HepG2 (cell line): ENCODE data around the gene SLC16A6. TPM values are rescaled to one million over a fixed set of nuclear protein-coding genes. Genes with fewer than 3 reads are reported as not detected.

Experiments used
- ARHGAP35 ChIP-seq: sonication (generic); formaldehyde crosslinking; IDR thresholded peaks from 2 replicates; pipeline ENCODE4 v1.9.0; 2022; ENCODE audit warnings: mild to moderate bottlenecking, inconsistent platforms, moderate library complexity, missing genetic modification reagents, borderline replicate concordance
- BORCS8-MEF2B ChIP-seq: sonication (generic); formaldehyde crosslinking; IDR thresholded peaks from 2 replicates; pipeline ENCODE4 v1.8.0; 2022; ENCODE audit warnings: mild to moderate bottlenecking, missing genetic modification reagents
- CBX2 ChIP-seq, 2 experiments: fragments of 200-600 bp in 1 of 2; sonication (generic); formaldehyde crosslinking in 1 of 2; IDR thresholded peaks; 2 replicates each; pipeline versions ENCODE4 v1.7.0 to v1.8.1; 2018 to 2022; ENCODE audit warnings: low read depth in 2 of 2, low read length in 1 of 2, mild to moderate bottlenecking in 1 of 2, missing genetic modification reagents in 1 of 2
- CCAR2 ChIP-seq: fragments of 200-400 bp; formaldehyde crosslinking; optimal IDR thresholded peaks from 2 replicates; pipeline ENCODE3; 2018; ENCODE audit warnings: low read depth, mild to moderate bottlenecking, low read length, moderate library complexity
- CHD2 ChIP-seq: IDR thresholded peaks from 2 replicates; pipeline ENCODE4 v1.6.1; 2011; ENCODE audit warnings: low read depth, low read length, improper control_type of control experiment
- FOXK2 ChIP-seq: fragments of 450-650 bp; IDR thresholded peaks from 2 replicates; pipeline ENCODE4 v1.6.1; 2016
- HIVEP1 ChIP-seq: sonication (generic); formaldehyde crosslinking; IDR thresholded peaks from 2 replicates; pipeline ENCODE4 v1.4.0; 2020; ENCODE audit warnings: mild to moderate bottlenecking, missing genetic modification reagents
- NFE2 ChIP-seq: sonication (generic); formaldehyde crosslinking; IDR thresholded peaks from 2 replicates; pipeline ENCODE4 v1.4.0; 2020; ENCODE audit warnings: missing genetic modification reagents
- PAX8 ChIP-seq: sonication (generic); formaldehyde crosslinking; IDR thresholded peaks from 2 replicates; pipeline ENCODE4 v1.8.0; 2022; ENCODE audit warnings: mild to moderate bottlenecking, missing genetic modification reagents, borderline replicate concordance
- RBM39 ChIP-seq: fragments of 200-400 bp; formaldehyde crosslinking; IDR thresholded peaks from one replicate; pipeline ENCODE4 v1.6.1; 2018; ENCODE audit warnings: antibody characterized with exemption, mild to moderate bottlenecking, low read depth, low read length; ENCODE audit not compliant: poor library complexity, severe bottlenecking
- REPIN1 ChIP-seq: sonication (generic); formaldehyde crosslinking; IDR thresholded peaks from 2 replicates; pipeline ENCODE4 v1.8.0; 2022; ENCODE audit warnings: missing genetic modification reagents, low read depth, mild to moderate bottlenecking, borderline replicate concordance
- TAF1 ChIP-seq: sonication (generic); formaldehyde crosslinking; IDR thresholded peaks from 2 replicates; pipeline ENCODE4 v1.4.0; 2020; ENCODE audit warnings: missing genetic modification reagents
- ZFP36 ChIP-seq: fragments of 150-350 bp; IDR thresholded peaks from 2 replicates; pipeline ENCODE4 v1.6.1; 2018; ENCODE audit warnings: borderline replicate concordance, low read length, low read depth; ENCODE audit not compliant: partially characterized antibody
- ZNF326 ChIP-seq: sonication (generic); formaldehyde crosslinking; IDR thresholded peaks from 2 replicates; pipeline ENCODE4 v1.4.0; 2020; ENCODE audit warnings: missing genetic modification reagents, borderline replicate concordance
- ZNF333 ChIP-seq: sonication (generic); formaldehyde crosslinking; IDR thresholded peaks from 2 replicates; pipeline ENCODE4 v1.4.0; 2020; ENCODE audit warnings: mild to moderate bottlenecking, missing genetic modification reagents, borderline replicate concordance
- ZNF335 ChIP-seq: sonication (generic); formaldehyde crosslinking; IDR thresholded peaks from 2 replicates; pipeline ENCODE4 v1.4.0; 2020; ENCODE audit warnings: missing genetic modification reagents
- ZNF431 ChIP-seq: sonication (generic); formaldehyde crosslinking; IDR thresholded peaks from 2 replicates; pipeline ENCODE4 v1.9.0; 2022; ENCODE audit warnings: missing genetic modification reagents, low read depth, mild to moderate bottlenecking, borderline replicate concordance
- ZNF441 ChIP-seq: sonication (generic); formaldehyde crosslinking; IDR thresholded peaks from 2 replicates; pipeline ENCODE4 v1.7.0; 2021; ENCODE audit warnings: missing genetic modification reagents, borderline replicate concordance
- ZNF7 ChIP-seq: IDR thresholded peaks from 2 replicates; pipeline ENCODE4 v1.6.1; 2016; ENCODE audit warnings: missing biosample characterization, missing genetic modification reagents
- ZNF777 ChIP-seq: sonication (generic); formaldehyde crosslinking; IDR thresholded peaks from 2 replicates; pipeline ENCODE4 v1.4.0; 2020; ENCODE audit warnings: missing genetic modification reagents
- polyA plus RNA-seq, 8 experiments: library from polyadenylated mRNA; depleted of rRNA in 3 of 8; stranded (reverse) in 7 of 8; unstranded in 1 of 8; fragments of >200 nt; fragmentation: Illumina TruSeq in 4 of 8; extraction: Trizol in 4 of 8; gene quantifications; 2 replicates each; pipeline versions ENCODE4 v1.2.1 to v1.2.3, GENCODE V29; 2011 to 2016; ENCODE audit warnings: low read depth in 4 of 8, missing spikeins in 1 of 8, mixed read lengths in 1 of 8; ENCODE audit not compliant: insufficient read depth in 1 of 8
- total RNA-seq, 5 experiments: library from RNA; depleted of rRNA; stranded (reverse); fragments of >200 nt; fragmentation: Illumina TruSeq; extraction: Trizol; gene quantifications; 2 replicates each; pipeline ENCODE4 v1.2.3, GENCODE V29; 2016; ENCODE audit warnings: low read depth in 1 of 5
- TF ChIP-seq, protein P1 (sequence below): IDR thresholded peaks from 2 replicates; pipeline ENCODE4 v1.6.1; 2016; ENCODE audit warnings: low read depth, missing genetic modification reagents, missing compliant biosample characterization
- TF ChIP-seq, protein P2 (sequence below): sonication (generic); formaldehyde crosslinking; IDR thresholded peaks from 2 replicates; pipeline ENCODE4 v1.4.0; 2020; ENCODE audit warnings: missing genetic modification reagents, mild to moderate bottlenecking, borderline replicate concordance

SLC16A6 gene
- total and polyA plus RNA-seq, 2 of the 13 experiments (the other 11 are each of a cell fraction or from before 2014, with no cell fraction given): 1.1 to 44.7 TPM

DNA sequence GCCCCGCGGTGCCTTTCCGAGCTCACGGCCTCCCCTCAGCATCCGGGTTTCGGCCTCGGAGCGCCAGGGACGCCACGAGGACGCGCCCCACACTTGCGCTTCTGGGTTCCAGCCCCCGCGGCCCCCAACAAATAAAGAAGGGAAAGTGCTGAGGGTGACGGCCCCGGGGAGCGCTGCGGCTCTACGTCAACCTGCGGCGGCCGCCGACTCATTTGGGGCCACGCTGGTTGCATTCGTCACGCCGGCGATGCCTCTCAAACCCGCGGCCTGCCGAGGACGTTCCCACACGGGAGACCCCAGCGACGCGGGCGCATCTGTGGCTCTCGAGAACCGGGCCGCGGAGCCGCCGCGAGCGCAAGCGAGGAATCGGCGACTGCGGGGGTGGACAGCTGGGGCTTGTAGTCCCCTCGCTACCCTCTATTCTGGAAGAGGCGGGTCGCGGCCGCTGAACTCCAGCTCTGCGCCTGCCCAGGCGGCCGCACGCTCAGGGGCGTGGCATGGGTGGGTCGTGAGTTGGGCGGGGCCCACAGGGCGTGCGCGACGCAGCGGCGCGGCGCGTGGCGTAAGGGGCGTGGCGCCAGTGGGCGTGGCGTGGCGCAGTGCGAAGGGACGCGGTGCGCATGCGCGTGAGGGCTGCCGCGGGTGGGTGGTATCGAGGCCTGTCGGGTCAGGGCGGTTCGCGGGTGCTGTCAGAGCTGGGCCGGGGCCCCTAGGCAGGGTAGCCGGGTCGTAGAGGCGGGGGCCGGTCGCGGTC is 43.3 kb downstream of the SLC16A6 start, which contains the start of gene AMZ2 (continued):
- TF ChIP-seq, protein P1, sequence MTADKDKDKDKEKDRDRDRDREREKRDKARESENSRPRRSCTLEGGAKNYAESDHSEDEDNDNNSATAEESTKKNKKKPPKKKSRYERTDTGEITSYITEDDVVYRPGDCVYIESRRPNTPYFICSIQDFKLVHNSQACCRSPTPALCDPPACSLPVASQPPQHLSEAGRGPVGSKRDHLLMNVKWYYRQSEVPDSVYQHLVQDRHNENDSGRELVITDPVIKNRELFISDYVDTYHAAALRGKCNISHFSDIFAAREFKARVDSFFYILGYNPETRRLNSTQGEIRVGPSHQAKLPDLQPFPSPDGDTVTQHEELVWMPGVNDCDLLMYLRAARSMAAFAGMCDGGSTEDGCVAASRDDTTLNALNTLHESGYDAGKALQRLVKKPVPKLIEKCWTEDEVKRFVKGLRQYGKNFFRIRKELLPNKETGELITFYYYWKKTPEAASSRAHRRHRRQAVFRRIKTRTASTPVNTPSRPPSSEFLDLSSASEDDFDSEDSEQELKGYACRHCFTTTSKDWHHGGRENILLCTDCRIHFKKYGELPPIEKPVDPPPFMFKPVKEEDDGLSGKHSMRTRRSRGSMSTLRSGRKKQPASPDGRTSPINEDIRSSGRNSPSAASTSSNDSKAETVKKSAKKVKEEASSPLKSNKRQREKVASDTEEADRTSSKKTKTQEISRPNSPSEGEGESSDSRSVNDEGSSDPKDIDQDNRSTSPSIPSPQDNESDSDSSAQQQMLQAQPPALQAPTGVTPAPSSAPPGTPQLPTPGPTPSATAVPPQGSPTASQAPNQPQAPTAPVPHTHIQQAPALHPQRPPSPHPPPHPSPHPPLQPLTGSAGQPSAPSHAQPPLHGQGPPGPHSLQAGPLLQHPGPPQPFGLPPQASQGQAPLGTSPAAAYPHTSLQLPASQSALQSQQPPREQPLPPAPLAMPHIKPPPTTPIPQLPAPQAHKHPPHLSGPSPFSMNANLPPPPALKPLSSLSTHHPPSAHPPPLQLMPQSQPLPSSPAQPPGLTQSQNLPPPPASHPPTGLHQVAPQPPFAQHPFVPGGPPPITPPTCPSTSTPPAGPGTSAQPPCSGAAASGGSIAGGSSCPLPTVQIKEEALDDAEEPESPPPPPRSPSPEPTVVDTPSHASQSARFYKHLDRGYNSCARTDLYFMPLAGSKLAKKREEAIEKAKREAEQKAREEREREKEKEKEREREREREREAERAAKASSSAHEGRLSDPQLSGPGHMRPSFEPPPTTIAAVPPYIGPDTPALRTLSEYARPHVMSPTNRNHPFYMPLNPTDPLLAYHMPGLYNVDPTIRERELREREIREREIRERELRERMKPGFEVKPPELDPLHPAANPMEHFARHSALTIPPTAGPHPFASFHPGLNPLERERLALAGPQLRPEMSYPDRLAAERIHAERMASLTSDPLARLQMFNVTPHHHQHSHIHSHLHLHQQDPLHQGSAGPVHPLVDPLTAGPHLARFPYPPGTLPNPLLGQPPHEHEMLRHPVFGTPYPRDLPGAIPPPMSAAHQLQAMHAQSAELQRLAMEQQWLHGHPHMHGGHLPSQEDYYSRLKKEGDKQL (CRISPR knock-in tag): 0 out of 2 replicates have a peak, but pooled peaks have one; percentile 10
- TF ChIP-seq BORCS8-MEF2B (CRISPR knock-in tag): peak; percentile 86
- TF ChIP-seq CCAR2: no peak
- TF ChIP-seq ZNF333 (CRISPR knock-in tag): peak; percentile 85
- TF ChIP-seq FOXK2: no peak
- TF ChIP-seq ZNF777 (CRISPR knock-in tag): peak; percentile 51
- peak; percentile 89 for TF ChIP-seq RBM39
- TF ChIP-seq CBX2 (IDR thresholded peaks at IDR 0.05; ENCODE audit: low read depth, low read length): no peak
- TF ChIP-seq CBX2 (CRISPR knock-in tag; IDR thresholded peaks at IDR 0.05; ENCODE audit: low read depth): no peak
- TF ChIP-seq, protein P2, sequence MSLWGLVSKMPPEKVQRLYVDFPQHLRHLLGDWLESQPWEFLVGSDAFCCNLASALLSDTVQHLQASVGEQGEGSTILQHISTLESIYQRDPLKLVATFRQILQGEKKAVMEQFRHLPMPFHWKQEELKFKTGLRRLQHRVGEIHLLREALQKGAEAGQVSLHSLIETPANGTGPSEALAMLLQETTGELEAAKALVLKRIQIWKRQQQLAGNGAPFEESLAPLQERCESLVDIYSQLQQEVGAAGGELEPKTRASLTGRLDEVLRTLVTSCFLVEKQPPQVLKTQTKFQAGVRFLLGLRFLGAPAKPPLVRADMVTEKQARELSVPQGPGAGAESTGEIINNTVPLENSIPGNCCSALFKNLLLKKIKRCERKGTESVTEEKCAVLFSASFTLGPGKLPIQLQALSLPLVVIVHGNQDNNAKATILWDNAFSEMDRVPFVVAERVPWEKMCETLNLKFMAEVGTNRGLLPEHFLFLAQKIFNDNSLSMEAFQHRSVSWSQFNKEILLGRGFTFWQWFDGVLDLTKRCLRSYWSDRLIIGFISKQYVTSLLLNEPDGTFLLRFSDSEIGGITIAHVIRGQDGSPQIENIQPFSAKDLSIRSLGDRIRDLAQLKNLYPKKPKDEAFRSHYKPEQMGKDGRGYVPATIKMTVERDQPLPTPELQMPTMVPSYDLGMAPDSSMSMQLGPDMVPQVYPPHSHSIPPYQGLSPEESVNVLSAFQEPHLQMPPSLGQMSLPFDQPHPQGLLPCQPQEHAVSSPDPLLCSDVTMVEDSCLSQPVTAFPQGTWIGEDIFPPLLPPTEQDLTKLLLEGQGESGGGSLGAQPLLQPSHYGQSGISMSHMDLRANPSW: no peak
- no peak for TF ChIP-seq ZNF335 (CRISPR knock-in tag)
- TF ChIP-seq TAF1 (CRISPR knock-in tag): peak; percentile 95
- peak; percentile 86 for TF ChIP-seq ZNF431
- no peak for TF ChIP-seq PAX8
- TF ChIP-seq ZFP36: no peak
- peak; percentile 34; the same call in 1 of the 2 replicates for TF ChIP-seq ZNF7 (CRISPR knock-in tag)
- TF ChIP-seq ARHGAP35 (CRISPR knock-in tag): peak; percentile 56; the same call in 1 of the 2 replicates
- TF ChIP-seq ZNF441 (CRISPR knock-in tag): peak; percentile 93
- peak; percentile 67 for TF ChIP-seq HIVEP1
- TF ChIP-seq ZNF326: no peak
- TF ChIP-seq REPIN1 (CRISPR knock-in tag): peak; percentile 96
- TF ChIP-seq CHD2: peak; percentile 42; the same call in 1 of the 2 replicates
- TF ChIP-seq NFE2: no peak
